OCI-LY1 (cell line): ENCODE measurements around the gene TSEN34.
"Not testable (repeated sequence)": the region's sequence is repeated elsewhere in the genome, so short reads cannot be mapped to it uniquely, and the experiment has no call there.

ENCODE experiments used
- H2AFZ ChIP-seq: fragments of 200-600 bp; sonication (generic), shearing (Covaris generic); 2 replicates; pipeline ENCODE4 v1.6.0; 2014; ENCODE audit warnings: antibody characterized with exemption, mild to moderate bottlenecking, low read length
- H3F3A ChIP-seq: fragments of 200-600 bp; sonication (generic), shearing (Covaris generic); 2 replicates; pipeline ENCODE4 v1.6.0; 2014; ENCODE audit warnings: mild to moderate bottlenecking, antibody characterized with exemption, low read length, moderate library complexity; ENCODE audit not compliant: insufficient read depth
- H3K27ac ChIP-seq: fragments of 200-600 bp; sonication (generic); 2 replicates; pipeline ENCODE4 v1.5.1; 2014; ENCODE audit warnings: low read length, mixed run types, mild to moderate bottlenecking, low read depth; ENCODE audit not compliant: poor library complexity, severe bottlenecking
- H3K27me3 ChIP-seq: fragments of 200-600 bp; sonication (generic); 2 replicates; pipeline ENCODE4 v1.6.0; 2014; ENCODE audit warnings: antibody characterized with exemption, mild to moderate bottlenecking, low read length, moderate library complexity; ENCODE audit not compliant: insufficient read depth
- H3K36me3 ChIP-seq: fragments of 200-600 bp; sonication (generic); 2 replicates; pipeline ENCODE4 v1.6.1; 2014; ENCODE audit warnings: mild to moderate bottlenecking, antibody characterized with exemption, low read length, moderate library complexity, mixed read lengths; ENCODE audit not compliant: insufficient read depth
- H3K4me1 ChIP-seq: fragments of 200-600 bp; sonication (generic); 2 replicates; pipeline ENCODE4 v1.5.1; 2014; ENCODE audit warnings: mild to moderate bottlenecking, low read length, moderate library complexity; ENCODE audit not compliant: insufficient read depth, severe bottlenecking
- H3K4me2 ChIP-seq: fragments of 200-600 bp; sonication (generic), shearing (Covaris generic); 2 replicates; pipeline ENCODE4 v1.6.1; 2014; ENCODE audit warnings: low read length
- H3K4me3 ChIP-seq: fragments of 200-600 bp; sonication (generic); 2 replicates; pipeline ENCODE4 v1.5.1; 2014; ENCODE audit warnings: low read length, low read depth, mild to moderate bottlenecking, mixed read lengths; ENCODE audit not compliant: poor library complexity, severe bottlenecking
- H3K79me2 ChIP-seq: fragments of 200-600 bp; shearing (Covaris generic); 2 replicates; pipeline ENCODE4 v1.6.1; 2016; ENCODE audit warnings: mixed run types, low read length, mixed read lengths; ENCODE audit not compliant: insufficient read depth
- H3K9ac ChIP-seq: fragments of 200-600 bp; sonication (generic), shearing (Covaris generic); 2 replicates; pipeline ENCODE4 v1.6.1; 2014; ENCODE audit warnings: mild to moderate bottlenecking, low read length, mixed read lengths
- H3K9me2 ChIP-seq: fragments of 200-600 bp; sonication (generic), shearing (Covaris generic); 2 replicates; pipeline ENCODE4 v1.6.1; 2014; ENCODE audit warnings: low read depth, mild to moderate bottlenecking, low read length, mixed read lengths
- H3K9me3 ChIP-seq: fragments of 200-600 bp; shearing (Covaris generic); 2 replicates; pipeline ENCODE4 v1.6.1; 2014; ENCODE audit warnings: low read length, mixed read lengths
- H4K20me1 ChIP-seq: fragments of 200-600 bp; sonication (generic), shearing (Covaris generic); 2 replicates; pipeline ENCODE4 v1.6.0; 2016; ENCODE audit warnings: mild to moderate bottlenecking, low read length; ENCODE audit not compliant: insufficient read depth
- CTCF ChIP-seq: fragments of 200-600 bp; sonication (generic), shearing (Covaris generic); IDR thresholded peaks from 2 replicates; pipeline ENCODE4 v1.5.1; 2017; ENCODE audit warnings: mild to moderate bottlenecking, antibody characterized with exemption, low read length, moderate library complexity, mixed read lengths
- EZH2 ChIP-seq: fragments of 200-600 bp; sonication (generic), shearing (Covaris generic); IDR thresholded peaks from 2 replicates; pipeline ENCODE4 v1.8.0; 2017; ENCODE audit warnings: borderline replicate concordance, mixed run types, mild to moderate bottlenecking, antibody characterized with exemption, low read length, moderate library complexity, mixed read lengths

Gene TSEN34

GRCh38 chr19:54218960-54219661 is 28.0 kb downstream of the TSEN34 start:
- no peak for TF ChIP-seq CTCF
- TF ChIP-seq EZH2 = no peak
- no peak overlapping the region for H3K4me3 ChIP-seq
- no peaks in the 10 kb centered on the region for H3K79me2 ChIP-seq
- H3K9ac ChIP-seq = no peak overlapping the region
- H4K20me1 ChIP-seq = no peaks in the 10 kb centered on the region
- no peak overlapping the region for H3K27ac ChIP-seq
- H3K36me3 ChIP-seq = peaks cover 34% of the 10 kb centered on the region
- H3K27me3 ChIP-seq = no peaks in the 10 kb centered on the region
- H3K9me2 ChIP-seq = no peaks in the 10 kb centered on the region
- no peaks in the 10 kb centered on the region for H3F3A ChIP-seq
- no peak overlapping the region for H3K4me2 ChIP-seq
- H3K4me1 ChIP-seq = no peaks in the 10 kb centered on the region
- no peak overlapping the region for H2AFZ ChIP-seq
- H3K9me3 ChIP-seq = no peaks in the 10 kb centered on the region

GRCh38 chr19:54219702-54220101 is 28.6 kb downstream of the TSEN34 start:
- not testable (repeated sequence) for H2AFZ ChIP-seq, H3K79me2 ChIP-seq, H3K4me2 ChIP-seq, H3K9ac ChIP-seq, H3K4me3 ChIP-seq, H3K9me2 ChIP-seq, H4K20me1 ChIP-seq, H3K9me3 ChIP-seq, H3K27ac ChIP-seq, H3K4me1 ChIP-seq, H3F3A ChIP-seq, H3K27me3 ChIP-seq
- H3K36me3 ChIP-seq = peaks cover 34% of the 10 kb centered on the region

GRCh38 chr19:54221947-54222346 is 30.8 kb downstream of the TSEN34 start:
- not testable (repeated sequence) for H3K4me1 ChIP-seq, H3K79me2 ChIP-seq, H3F3A ChIP-seq, H2AFZ ChIP-seq, H4K20me1 ChIP-seq, H3K9me2 ChIP-seq, H3K9ac ChIP-seq, H3K4me3 ChIP-seq, H3K9me3 ChIP-seq, H3K27ac ChIP-seq, H3K27me3 ChIP-seq, H3K4me2 ChIP-seq
- peaks cover 15% of the 10 kb centered on the region for H3K36me3 ChIP-seq

GRCh38 chr19:54222474-54223276 is 31.6 kb downstream of the TSEN34 start, which contains the start of gene LILRB3:
TSS of gene LILRB3 (minus strand) at chr19:54223007. CDS start at chr19:54222976, 31 bp downstream.
- not testable (repeated sequence) for H2AFZ ChIP-seq, H3K9me2 ChIP-seq, H3K4me2 ChIP-seq, H3K27ac ChIP-seq, H3K9ac ChIP-seq, H3F3A ChIP-seq, H3K9me3 ChIP-seq, H3K4me1 ChIP-seq, H3K27me3 ChIP-seq, H3K79me2 ChIP-seq, H3K4me3 ChIP-seq, H4K20me1 ChIP-seq
- H3K36me3 ChIP-seq = peaks cover 14% of the 10 kb centered on the region

- H2AFZ ChIP-seq, H4K20me1 ChIP-seq, H3K27me3 ChIP-seq, H3K4me2 ChIP-seq, H3K9me2 ChIP-seq, H3K4me1 ChIP-seq, H3K27ac ChIP-seq, H3K4me3 ChIP-seq, H3F3A ChIP-seq, H3K9ac ChIP-seq, H3K9me3 ChIP-seq, H3K79me2 ChIP-seq: not testable (repeated sequence)
- peaks cover 11% of the 10 kb centered on the region for H3K36me3 ChIP-seq
Measured at GRCh38 chr19:54223277-54223936, 32.3 kb downstream of the TSEN34 start.

GRCh38 chr19:54223937-54224281 is 32.8 kb downstream of the TSEN34 start:
- not testable (repeated sequence) for H3K9me2 ChIP-seq, H3K4me1 ChIP-seq, H3K36me3 ChIP-seq, H3K79me2 ChIP-seq, H3K9me3 ChIP-seq, H4K20me1 ChIP-seq, H3K27me3 ChIP-seq, H3K4me2 ChIP-seq, H2AFZ ChIP-seq, H3K4me3 ChIP-seq, H3F3A ChIP-seq, H3K27ac ChIP-seq, H3K9ac ChIP-seq
